ENCODE measurements around the gene WNT7B. TPM values are rescaled to one million over a fixed set of nuclear protein-coding genes. Genes with fewer than 3 reads are reported as not detected.
A peak's percentile ranks its signal among the peaks of the same experiment; 100 is the strongest.

WNT7B gene
- total RNA-seq, result 0.17 and 0.22 TPM in 2 replicates
- 0.12 TPM for total RNA-seq (2013)
- 0.14 and 0.67 TPM in 2 replicates for polyA plus RNA-seq
- polyA minus RNA-seq, result 1.1 and 1.5 TPM in 2 replicates

DNA sequence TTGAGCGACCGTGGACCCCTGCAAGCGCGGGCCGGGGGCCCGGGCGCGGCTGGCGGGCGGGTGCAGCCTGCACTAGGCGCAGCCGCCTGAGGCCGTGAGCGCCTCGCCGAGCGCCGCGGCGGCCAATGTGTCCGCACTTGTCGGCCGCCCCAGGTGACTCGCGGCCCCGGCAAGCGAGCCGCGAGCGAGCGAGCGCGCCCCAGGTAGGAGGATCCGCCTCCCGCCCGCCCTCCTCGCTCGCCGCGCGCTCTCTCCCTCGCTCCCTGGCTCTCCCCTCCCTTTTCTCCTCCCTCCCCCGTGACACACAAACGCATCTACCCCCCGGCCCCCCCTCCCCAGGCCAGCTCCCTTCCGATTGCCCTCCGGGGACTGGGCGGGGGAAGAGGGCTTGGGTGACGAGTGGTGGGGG, at the start of gene WNT7B:
Gene WNT7B (minus strand): TSS at position 160 of the 409 bp plus-strand sequence. CDS start 408 bp downstream, outside the sequence.
- CTCF ChIA-PET, result no interaction called here

DNA sequence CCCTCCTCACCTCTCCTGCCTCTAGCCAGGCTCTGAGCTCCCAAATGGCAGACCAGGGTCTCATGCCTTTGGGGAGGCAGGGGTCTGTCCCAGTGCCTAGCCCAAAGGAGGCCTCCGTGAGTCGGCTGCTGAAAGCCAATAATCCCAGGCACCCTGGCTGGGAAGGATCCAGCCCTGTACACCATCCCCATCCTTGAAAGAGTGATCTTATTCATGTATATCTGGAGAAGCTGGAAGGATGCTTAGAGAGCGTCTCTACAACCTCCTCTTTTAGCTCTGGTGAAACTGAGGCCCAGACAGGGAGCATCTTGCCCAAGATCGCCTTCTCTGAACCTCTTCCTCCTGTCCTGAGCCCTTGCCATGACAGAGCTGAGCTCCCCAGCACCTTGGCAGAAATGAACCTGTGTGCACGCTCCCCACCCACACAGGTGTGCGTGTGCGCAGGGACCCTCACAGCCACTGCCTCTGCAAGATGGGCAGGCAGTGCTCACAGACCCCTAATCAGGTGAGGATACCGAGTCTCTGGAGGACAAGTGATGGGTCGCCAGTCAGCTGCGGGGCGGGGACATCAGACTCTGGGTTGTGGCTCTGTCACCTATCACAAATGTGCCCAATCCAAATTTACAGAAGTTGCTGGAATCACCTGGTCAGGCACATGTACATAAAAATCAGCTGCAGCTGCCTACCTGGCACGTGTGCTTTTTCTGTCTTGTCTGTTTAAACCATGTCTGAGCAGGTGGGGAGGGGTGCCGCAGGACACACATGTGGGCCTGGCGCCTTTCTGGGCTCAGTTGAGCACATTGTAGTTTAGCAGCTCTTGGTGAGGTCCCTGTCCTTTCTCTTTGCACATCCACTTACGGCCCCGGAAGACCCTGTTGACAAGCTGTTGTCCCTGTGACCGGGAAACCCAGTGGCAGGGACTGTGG, 49.3 kb upstream of the WNT7B start:
- 95% methylated on average over 13 of the region's 17 CpGs for WGBS (ENCODE audit: insufficient coverage)
- H3K79me2 ChIP-seq (ENCODE audit: control insufficient read depth, insufficient read depth, low read length), result no peaks in the 10 kb centered on the region
- intact Hi-C loops (cut with micrococcal nuclease), result no loop called here
- Mint-ChIP-seq H3K4me3 (peak overlapping the region; percentile 67), H3K27me3 (peaks cover 39% of the 10 kb centered on the region), H3K27ac (no peak overlapping the region), H3K9me3 (ENCODE audit: insufficient read depth) (no peaks in the 10 kb centered on the region), H3K4me1 (peaks cover 7% of the 10 kb centered on the region)
- no peaks in the 10 kb centered on the region for H3K4me1 ChIP-seq (ENCODE audit: control insufficient read depth in 2 of 2, insufficient read depth in 2 of 2, low read length in 2 of 2)
- no peak overlapping the region for H3K4me2 ChIP-seq (replicated peaks; ENCODE audit: low read depth, low read length, poor library complexity, severe bottlenecking)
- H3K4me3 ChIP-seq (ENCODE audit: control extremely low read depth in 1 of 5, extremely low read depth in 1 of 5, insufficient read depth in 1 of 5, low read depth in 2 of 5, low read length in 4 of 5), result no peak overlapping the region
- no peak overlapping the region for H3K27ac ChIP-seq (ENCODE audit: low read length in 2 of 2)
- no peak for ATAC-seq (ENCODE audit: low read depth)
- no peaks in the 10 kb centered on the region for H4K20me1 ChIP-seq (ENCODE audit: control insufficient read depth, insufficient read depth, low read length, poor library complexity, severe bottlenecking)
- POLR2A ChIA-PET, result interaction anchor here (0.7 to 1.3 kb wide), 2 partner anchors 12 to 47 kb away, joined by 3 read pairs; no protein-coding TSS in a partner anchor
- no peak overlapping the region for H3K9ac ChIP-seq (ENCODE audit: low read length)
- DNase-seq, result no peak
- CTCF ChIA-PET, result interaction anchor here (0.8 to 5.1 kb wide), 6 partner anchors 9 to 287 kb away, joined by 3 to 21 read pairs (median 5); no protein-coding TSS in a partner anchor
- no peak for TF ChIP-seq EZH2 (IDR thresholded peaks at IDR 0.05; ENCODE audit: borderline replicate concordance, insufficient read depth, low read depth, low read length, poor library complexity, severe bottlenecking)
- TF ChIP-seq, protein P1, sequence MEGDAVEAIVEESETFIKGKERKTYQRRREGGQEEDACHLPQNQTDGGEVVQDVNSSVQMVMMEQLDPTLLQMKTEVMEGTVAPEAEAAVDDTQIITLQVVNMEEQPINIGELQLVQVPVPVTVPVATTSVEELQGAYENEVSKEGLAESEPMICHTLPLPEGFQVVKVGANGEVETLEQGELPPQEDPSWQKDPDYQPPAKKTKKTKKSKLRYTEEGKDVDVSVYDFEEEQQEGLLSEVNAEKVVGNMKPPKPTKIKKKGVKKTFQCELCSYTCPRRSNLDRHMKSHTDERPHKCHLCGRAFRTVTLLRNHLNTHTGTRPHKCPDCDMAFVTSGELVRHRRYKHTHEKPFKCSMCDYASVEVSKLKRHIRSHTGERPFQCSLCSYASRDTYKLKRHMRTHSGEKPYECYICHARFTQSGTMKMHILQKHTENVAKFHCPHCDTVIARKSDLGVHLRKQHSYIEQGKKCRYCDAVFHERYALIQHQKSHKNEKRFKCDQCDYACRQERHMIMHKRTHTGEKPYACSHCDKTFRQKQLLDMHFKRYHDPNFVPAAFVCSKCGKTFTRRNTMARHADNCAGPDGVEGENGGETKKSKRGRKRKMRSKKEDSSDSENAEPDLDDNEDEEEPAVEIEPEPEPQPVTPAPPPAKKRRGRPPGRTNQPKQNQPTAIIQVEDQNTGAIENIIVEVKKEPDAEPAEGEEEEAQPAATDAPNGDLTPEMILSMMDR (IDR thresholded peaks at IDR 0.05), result no peak
- H2AFZ ChIP-seq (ENCODE audit: insufficient read depth, low read depth, low read length, poor library complexity, severe bottlenecking), result no peak overlapping the region
- H3K27me3 ChIP-seq (replicated peaks in 1 of 4; ENCODE audit: control extremely low read depth in 1 of 4, control insufficient read depth in 3 of 4, insufficient read depth in 4 of 4, low read length in 3 of 4), result peaks cover 0 to 55% (median 20%) of the 10 kb centered on the region in 4 experiments
- no peaks in the 10 kb centered on the region for H3K36me3 ChIP-seq (replicated peaks in 1 of 2; ENCODE audit: control extremely low read depth in 1 of 2, control insufficient read depth in 1 of 2, extremely low read depth in 1 of 2, insufficient read depth in 2 of 2, low read length in 1 of 2)
- peaks cover 0 to 9% (median 0%) of the 10 kb centered on the region in 3 donors for H3K9me3 ChIP-seq (ENCODE audit: control extremely low read depth in 1 of 3, control insufficient read depth in 2 of 3, insufficient read depth in 1 of 3, low read length in 2 of 3)

More for the DNA sequence above, at the start of gene WNT7B:
- intact Hi-C loops (cut with micrococcal nuclease), result no loop called here
- Histone ChIP-seq H3K4me2 (replicated peaks; ENCODE audit: low read depth, low read length, poor library complexity, severe bottlenecking) (peak within 1 kb of the TSS; percentile 95), H3K36me3 (replicated peaks in 1 of 2; ENCODE audit: control extremely low read depth in 1 of 2, control insufficient read depth in 1 of 2, extremely low read depth in 1 of 2, insufficient read depth in 2 of 2, low read length in 1 of 2) (no peaks in the 10 kb centered on the region), H4K20me1 (ENCODE audit: control insufficient read depth, insufficient read depth, low read length, poor library complexity, severe bottlenecking) (no peaks in the 10 kb centered on the region), H3K4me3 (ENCODE audit: control extremely low read depth in 1 of 5, extremely low read depth in 1 of 5, insufficient read depth in 1 of 5, low read depth in 2 of 5, low read length in 4 of 5) (peak within 1 kb of the TSS in 2 of 5 experiments; percentile 27 to 28), H3K4me1 (ENCODE audit: control insufficient read depth in 2 of 2, insufficient read depth in 2 of 2, low read length in 2 of 2) (peaks cover 36 to 38% of the 10 kb centered on the region in 2 donors), H3K9ac (ENCODE audit: low read length) (no peak within 1 kb of the TSS), H2AFZ (ENCODE audit: insufficient read depth, low read depth, low read length, poor library complexity, severe bottlenecking) (peak within 1 kb of the TSS; percentile 38), H3K27ac (ENCODE audit: low read length in 2 of 2) (no peak within 1 kb of the TSS), H3K9me3 (ENCODE audit: control extremely low read depth in 1 of 3, control insufficient read depth in 2 of 3, insufficient read depth in 1 of 3, low read length in 2 of 3) (peaks cover 0 to 20% (median 0%) of the 10 kb centered on the region in 3 donors), H3K27me3 (replicated peaks in 1 of 4; ENCODE audit: control extremely low read depth in 1 of 4, control insufficient read depth in 3 of 4, insufficient read depth in 4 of 4, low read length in 3 of 4) (peaks cover 0 to 50% (median 25%) of the 10 kb centered on the region in 4 experiments), H3K79me2 (ENCODE audit: control insufficient read depth, insufficient read depth, low read length) (no peaks in the 10 kb centered on the region)
- peak; percentile 46 for DNase-seq
- TF ChIP-seq EZH2 (IDR thresholded peaks at IDR 0.05; ENCODE audit: borderline replicate concordance, insufficient read depth, low read depth, low read length, poor library complexity, severe bottlenecking), result no peak
- peaks cover 29% of the 10 kb centered on the region for H3K27me3 Mint-ChIP-seq
- peaks cover 28% of the 10 kb centered on the region for H3K4me1 Mint-ChIP-seq
- under 1% methylated on average over 41 of the region's 49 CpGs for WGBS (ENCODE audit: insufficient coverage)
- POLR2A ChIA-PET, result interaction anchor here (0.6 kb wide), 1 partner anchor 564 kb away, joined by 3 read pairs; the partner anchor contains the start of gene SMC1B
- H3K4me3 Mint-ChIP-seq, result peak within 1 kb of the TSS; percentile 73
- ATAC-seq (ENCODE audit: low read depth), result no peak
- H3K27ac Mint-ChIP-seq, result no peak within 1 kb of the TSS
- H3K9me3 Mint-ChIP-seq (ENCODE audit: insufficient read depth), result no peaks in the 10 kb centered on the region

Measured in B cell (primary cell).